Activated T-cell treated with anti-CD3 and anti-CD28 coated beads, Interleukin-2, amount 50 U/mL, for 1 hour (primary cell): ENCODE results near the gene DCAF7.

Experiments used
- DNase-seq: peaks from one replicate; pipeline ENCODE4 v3.0.0-alpha.2; 2020

The DCAF7 gene

GRCh38 chr17:63595132-63595531 is 44.9 kb downstream of the DCAF7 start:
- DNase-seq = no peak

GRCh38 chr17:63596856-63597586 is 46.7 kb downstream of the DCAF7 start:
- no peak for DNase-seq

- no peak for DNase-seq
Observed at GRCh38 chr17:63598281-63598680, 48.0 kb downstream of the DCAF7 start.

GRCh38 chr17:63600569-63601438 is 50.5 kb downstream of the DCAF7 start, which contains the start of gene TACO1:
TSS of gene TACO1 (plus strand) at chr17:63600895. CDS start at chr17:63601084, 189 bp downstream.
- DNase-seq = peak; percentile 83

DNA sequence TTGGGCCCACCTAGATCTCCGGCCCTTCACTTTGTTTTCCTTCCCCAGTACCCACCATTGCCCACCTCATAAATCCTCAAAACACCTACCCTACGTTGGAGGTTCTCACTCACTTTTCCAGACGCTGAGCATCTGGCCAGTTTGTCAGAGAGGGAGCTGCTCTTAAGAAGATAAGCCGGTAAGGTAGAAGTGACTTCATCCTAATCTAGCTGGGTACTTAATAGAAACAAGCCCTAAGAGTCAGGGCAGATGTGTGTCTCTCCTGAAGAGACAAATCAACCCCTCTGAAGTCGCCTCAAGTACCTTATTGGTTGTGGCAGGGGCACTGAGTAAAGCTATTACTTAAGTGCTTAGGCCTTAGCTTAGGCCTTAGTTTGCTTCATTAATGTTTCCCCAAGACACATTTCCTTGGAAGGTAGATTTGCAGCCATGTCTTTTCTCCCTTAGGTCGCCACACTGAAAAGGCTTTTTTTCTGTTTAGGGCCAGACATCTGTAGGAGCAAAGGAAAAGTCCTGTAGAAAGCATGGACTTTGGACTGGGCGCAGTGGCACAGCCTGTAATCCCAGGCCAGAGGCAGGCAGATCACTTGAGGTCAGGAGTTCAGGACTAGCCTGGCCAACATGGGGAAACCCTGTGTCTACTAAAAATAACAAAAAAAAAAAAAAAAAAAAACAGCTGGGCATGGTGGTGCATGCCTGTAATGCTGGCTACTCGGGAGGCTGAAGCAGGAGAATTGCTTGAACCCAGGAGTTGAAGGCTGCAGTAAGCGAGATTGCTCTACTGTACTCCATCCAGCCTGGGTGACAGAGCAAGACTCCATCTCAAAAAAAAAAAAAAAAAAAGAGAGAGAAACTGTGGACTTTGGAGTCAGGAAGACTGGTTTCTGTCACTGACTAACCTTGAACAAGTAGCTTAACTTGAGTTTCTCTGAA is 51.4 kb downstream of the DCAF7 start:
- no peak for DNase-seq

GRCh38 chr17:63609816-63610573 is 59.7 kb downstream of the DCAF7 start:
- no peak for DNase-seq

DNA sequence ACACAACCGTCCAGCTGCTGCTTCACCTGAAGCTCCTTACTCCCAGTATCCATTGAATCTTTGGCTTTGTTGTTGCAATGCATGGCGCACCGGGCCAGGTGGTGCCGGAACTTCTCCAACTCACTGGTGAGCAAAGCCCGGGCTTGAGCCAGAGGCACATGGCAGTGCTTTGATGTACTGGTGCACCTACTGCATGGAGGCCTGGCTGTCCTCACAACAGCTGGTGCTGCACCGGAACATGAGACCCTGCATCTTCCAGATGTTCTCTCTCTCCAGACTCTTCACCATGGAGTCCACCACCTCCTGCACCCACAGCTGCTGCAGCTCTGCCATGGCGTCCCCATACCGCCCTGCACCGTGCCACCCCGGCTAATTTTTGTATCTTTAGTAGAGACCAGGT is 60.6 kb downstream of the DCAF7 start:
- DNase-seq = no peak

GRCh38 chr17:63611354-63611753 is 61.1 kb downstream of the DCAF7 start:
- no peak for DNase-seq

DNA sequence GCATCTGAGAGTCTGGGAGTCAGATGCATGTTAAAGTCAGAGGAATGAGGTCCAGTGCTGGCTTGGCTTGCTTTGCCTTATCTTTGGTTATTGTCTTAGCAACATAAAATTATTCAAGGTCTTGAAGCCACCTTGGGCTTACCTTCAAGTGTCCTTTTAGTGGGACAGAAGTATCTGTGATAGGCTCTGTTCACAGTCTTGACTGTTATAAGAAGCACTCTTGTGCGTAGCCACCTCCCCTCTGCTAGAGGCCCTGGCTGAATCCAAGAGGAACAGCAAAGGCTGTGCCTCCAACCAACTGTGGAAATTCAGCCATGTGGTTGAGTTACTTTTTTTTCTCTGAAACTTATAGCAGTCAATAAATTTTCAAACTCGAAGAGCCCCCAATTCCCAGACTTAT is 63.4 kb downstream of the DCAF7 start:
- no peak for DNase-seq

- no peak for DNase-seq
Observed at GRCh38 chr17:63621229-63621683, 71.0 kb downstream of the DCAF7 start.

DNA sequence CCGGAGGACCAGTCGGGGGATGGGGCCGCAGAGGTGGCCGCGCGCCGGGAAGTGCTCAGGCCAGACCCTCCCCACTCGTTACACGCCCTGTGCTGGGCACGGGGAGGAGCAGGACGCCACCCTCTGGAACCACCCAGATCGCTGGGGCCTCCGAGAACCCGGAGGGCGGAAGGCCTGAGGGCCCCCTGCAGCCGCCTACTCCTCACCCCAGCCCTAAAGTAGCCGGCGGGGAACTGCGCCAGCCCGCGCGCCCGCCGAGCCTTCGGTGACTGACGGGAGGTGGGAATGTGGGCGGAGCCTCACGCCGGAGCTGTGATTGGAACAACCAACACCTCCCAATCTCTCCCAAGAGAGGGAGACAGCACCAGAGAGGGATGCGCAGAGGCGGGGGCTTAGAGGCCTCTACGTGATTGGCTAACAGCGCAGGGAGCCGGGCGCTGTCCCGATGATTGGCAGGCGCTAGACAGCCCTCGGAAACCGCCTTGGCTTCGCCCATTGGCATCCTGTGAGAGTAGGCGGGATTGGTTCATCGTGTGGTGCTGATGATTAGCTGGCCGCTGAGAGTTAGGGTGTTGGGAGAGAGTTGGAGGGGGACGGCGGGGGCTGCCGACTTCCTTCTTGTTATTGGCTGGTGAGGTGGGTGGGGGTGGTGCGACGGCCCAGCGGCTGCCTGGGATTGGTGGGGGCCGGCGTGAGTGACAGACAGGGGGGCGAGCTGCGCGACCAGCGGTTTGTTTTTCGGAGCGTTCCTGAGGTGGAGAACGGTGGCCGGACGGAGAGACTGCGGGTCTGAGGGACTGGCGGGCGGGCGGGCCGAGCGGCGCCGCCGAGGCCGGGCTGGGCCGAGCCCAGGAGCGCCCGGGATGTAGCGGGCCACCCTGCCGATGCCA is 71.7 kb downstream of the DCAF7 start, which contains the start of gene MAP3K3:
Gene MAP3K3 (plus strand): TSS at position 734 of the 890 bp plus-strand sequence. CDS start 343 bp downstream, outside the sequence.
- DNase-seq = peak; percentile 92

DNA sequence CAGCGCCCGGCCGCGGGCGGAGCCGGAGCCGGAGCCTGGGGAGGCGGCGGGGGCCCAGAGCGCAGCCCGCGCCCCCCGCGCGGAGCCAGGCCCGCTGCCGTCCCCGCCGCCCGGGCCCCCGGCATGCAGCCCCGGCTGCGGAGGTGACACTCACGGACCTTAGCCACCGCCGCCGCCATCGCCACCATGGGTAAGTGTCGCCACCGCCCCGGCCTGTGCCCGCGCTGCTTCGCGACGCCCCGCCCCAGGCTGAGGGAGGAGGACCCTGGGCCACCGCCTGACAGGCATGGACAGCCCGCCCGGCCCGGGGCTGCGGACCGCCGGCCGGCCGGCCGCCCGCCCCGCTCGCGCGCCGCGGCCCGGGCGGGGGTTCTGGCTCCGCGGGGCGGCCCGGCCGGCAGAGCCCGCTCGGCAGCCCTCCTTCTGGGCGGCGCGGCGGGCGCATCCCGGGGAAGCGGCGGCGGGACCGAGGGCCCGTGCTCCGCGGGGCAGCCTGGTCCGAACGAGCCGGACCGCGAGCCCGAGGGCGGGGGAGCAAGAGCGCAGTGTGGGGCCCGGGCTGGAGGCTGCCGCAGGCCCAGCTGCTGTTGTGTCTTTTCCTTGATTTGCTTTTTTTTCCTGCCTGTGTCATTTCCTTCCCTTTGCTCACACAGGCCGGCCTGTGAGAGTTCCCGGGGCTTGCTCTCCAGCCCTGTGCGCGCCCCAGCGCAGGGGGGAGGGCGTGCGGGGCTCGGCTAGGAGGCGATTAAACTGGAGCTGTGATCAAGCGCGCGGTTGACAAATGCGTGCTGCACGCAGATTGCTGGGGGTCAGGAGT is 72.5 kb downstream of the DCAF7 start:
- DNase-seq = peak; percentile 53

- no peak for DNase-seq
Observed at GRCh38 chr17:63623786-63624530, 73.7 kb downstream of the DCAF7 start.

GRCh38 chr17:63624531-63624880 is 74.2 kb downstream of the DCAF7 start:
- DNase-seq = no peak

- DNase-seq = no peak
Observed at GRCh38 chr17:63626551-63627180, 76.4 kb downstream of the DCAF7 start.

DNA sequence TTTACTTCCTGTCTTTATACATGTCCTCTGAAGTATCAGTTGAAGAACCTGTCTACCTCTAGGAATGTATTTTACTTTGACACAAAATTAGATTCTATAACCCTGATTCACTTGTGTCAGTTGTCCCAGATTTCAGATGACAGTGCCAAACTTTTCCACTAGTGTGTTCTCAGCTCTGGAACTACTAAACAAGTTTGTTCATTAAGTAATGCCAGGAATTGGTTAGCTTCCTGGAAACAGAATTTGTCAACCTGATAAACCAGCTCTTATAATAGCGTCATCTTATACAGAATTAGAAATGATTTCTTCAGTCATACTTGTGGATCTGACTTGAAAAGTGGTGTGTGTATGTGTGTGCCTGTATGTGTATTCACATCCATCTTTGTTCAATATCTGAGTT is 79.3 kb downstream of the DCAF7 start:
- DNase-seq = no peak

GRCh38 chr17:63631062-63631461 is 80.8 kb downstream of the DCAF7 start:
- DNase-seq = no peak

GRCh38 chr17:63631626-63632025 is 81.3 kb downstream of the DCAF7 start:
- DNase-seq = no peak

GRCh38 chr17:63633742-63634141 is 83.5 kb downstream of the DCAF7 start:
- DNase-seq = no peak
